Panc1 (cell line): ENCODE data around the gene MOB3A. TPM values are rescaled to one million over a fixed set of nuclear protein-coding genes. Genes with fewer than 3 reads are reported as not detected.

Source experiments
- ATAC-seq: fragments of 200-7000 bp; cut with Tn5 transposase; 2 replicates; pipeline ENCODE4 v1.9.1; 2020; ENCODE audit warnings: mild to moderate bottlenecking, moderate library complexity
- BruUV-seq: library from RNA; stranded (reverse); fragments of 400-500 nt; replicated peaks from 2 replicates; lab custom pipeline; 2021; lab: Mats Ljungman, UMichigan
- CTCF ChIA-PET: fragments of 300-600 bp; sonication (Branson Sonifier 250); formaldehyde crosslinking; loops from one replicate; lab custom pipeline; 2022; ENCODE audit warnings: antibody characterized with exemption; lab: Charles Lee
- POLR2A ChIA-PET: fragments of 300-600 bp; sonication (Branson Sonifier 250); formaldehyde crosslinking; loops from one replicate; lab custom pipeline; 2022; ENCODE audit warnings: antibody characterized with exemption; lab: Charles Lee
- DNase-seq: peaks from one replicate; pipeline ENCODE4 v3.0.0-alpha.2; 2010; ENCODE audit warnings: low read depth, low spot score
- H3K27ac ChIP-seq: 2 replicates; pipeline ENCODE4 v1.5.1; 2011; ENCODE audit warnings: mild to moderate bottlenecking, low read length, inconsistent platforms
- H3K27me3 ChIP-seq: fragments of 200-500 bp; sonication (Bioruptor generic); 2 replicates; pipeline ENCODE4 v1.6.0; 2014; ENCODE audit warnings: low read length, inconsistent platforms; ENCODE audit not compliant: control insufficient read depth, insufficient read depth
- H3K36me3 ChIP-seq: fragments of 200-500 bp; sonication (Bioruptor generic); 2 replicates; pipeline ENCODE4 v1.5.1; 2014; ENCODE audit warnings: inconsistent platforms, mild to moderate bottlenecking, low read length, moderate library complexity; ENCODE audit not compliant: control insufficient read depth, insufficient read depth
- H3K4me1 ChIP-seq: 2 replicates; pipeline ENCODE4 v1.5.1; 2011; ENCODE audit warnings: inconsistent platforms, mild to moderate bottlenecking, low read length, moderate library complexity; ENCODE audit not compliant: control insufficient read depth, insufficient read depth
- H3K4me3 ChIP-seq, 2 experiments: 2 replicates each; pipeline ENCODE4 v1.5.1; 2011 to 2012; ENCODE audit warnings: low read depth in 2 of 2, low read length in 2 of 2, mild to moderate bottlenecking in 2 of 2, inconsistent platforms in 1 of 2, moderate library complexity in 1 of 2
- H3K9me3 ChIP-seq: fragments of 200-500 bp; sonication (Bioruptor generic); 2 replicates; pipeline ENCODE4 v1.5.1; 2014; ENCODE audit warnings: low read depth, mild to moderate bottlenecking, inconsistent platforms, low read length, moderate library complexity; ENCODE audit not compliant: control insufficient read depth, insufficient read depth
- CTCF ChIP-seq: fragments of 450-650 bp; IDR thresholded peaks from 2 replicates; pipeline ENCODE4 v1.5.1; 2017; ENCODE audit warnings: mild to moderate bottlenecking
- POLR2AphosphoS5 ChIP-seq: IDR thresholded peaks from 2 replicates; pipeline ENCODE4 v1.6.1; 2012; ENCODE audit warnings: mild to moderate bottlenecking, low read depth, low read length, moderate library complexity
- REST ChIP-seq, 2 experiments: IDR thresholded peaks; 2 replicates each; pipeline ENCODE4 v1.6.1; 2011 to 2012; ENCODE audit warnings: low read depth in 2 of 2, control low read depth in 1 of 2, low read length in 1 of 2, mild to moderate bottlenecking in 1 of 2, moderate library complexity in 1 of 2; ENCODE audit not compliant: insufficient read depth in 1 of 2
- SIN3A ChIP-seq: IDR thresholded peaks from 2 replicates; pipeline ENCODE4 v1.6.1; 2012; ENCODE audit warnings: low read depth, mild to moderate bottlenecking, low read length, moderate library complexity, borderline replicate concordance; ENCODE audit not compliant: insufficient read depth
- TCF7L2 ChIP-seq: IDR thresholded peaks from 2 replicates; pipeline ENCODE4 v1.6.1; 2011; ENCODE audit warnings: mild to moderate bottlenecking, low read depth, low read length, inconsistent platforms
- in situ Hi-C: cut with HindIII; loops from 2 replicates; pipeline ENCODE4 v1.10.0; 2016; ENCODE audit warnings: low sequenced_read_pairs, low pct_unique_long_range_greater_than_20kb
- intact Hi-C: fragments of 100-400 bp; cut with micrococcal nuclease; formaldehyde crosslinking; loops from one replicate; pipeline ENCODE4 v1.10.0; 2022; ENCODE audit not compliant: unreplicated experiment
- total RNA-seq: library from RNA; stranded (reverse); gene quantifications from one replicate; pipeline ENCODE4 v1.2.1, GENCODE V29; 2021; ENCODE audit not compliant: unreplicated experiment

The MOB3A gene
- total RNA-seq, 1 experiment from 2014 or later = 36.3 TPM

- TF ChIP-seq REST (IDR thresholded peaks at IDR 0.05; ENCODE audit: insufficient read depth in 1 of 2, low read depth in 2 of 2, low read length in 1 of 2) (no peak), CTCF (no peak), TCF7L2 (no peak), POLR2AphosphoS5 (no peak)
- no peaks in the 10 kb centered on the region for H3K36me3 ChIP-seq
- intact Hi-C loops = no loop called here
- no peaks in the 10 kb centered on the region for H3K27me3 ChIP-seq
- DNase-seq (no peak), ATAC-seq (no peak)
- POLR2A ChIA-PET = interaction anchor here (0.7 kb wide), 1 partner anchor 76 kb away, joined by 4 read pairs; no protein-coding TSS in a partner anchor
- no peak overlapping the region for H3K4me3 ChIP-seq
- in situ Hi-C loops = no loop called here
- CTCF ChIA-PET = no interaction called here
- no TSS peak for BruUV-seq
- no peaks in the 10 kb centered on the region for H3K9me3 ChIP-seq
- no peaks in the 10 kb centered on the region; the same call in 1 of the 2 replicates for H3K4me1 ChIP-seq
- no peak overlapping the region for H3K27ac ChIP-seq
Observed at GRCh38 chr19:2084993-2085720, 11.0 kb downstream of the MOB3A start.

- ATAC-seq (no peak), DNase-seq (no peak)
- no peaks in the 10 kb centered on the region for H3K4me1 ChIP-seq
- H3K9me3 ChIP-seq = no peaks in the 10 kb centered on the region
- no peaks in the 10 kb centered on the region for H3K36me3 ChIP-seq
- intact Hi-C loops = no loop called here
- ChIA-PET CTCF (no interaction called here), POLR2A (interaction anchor here (0.6 kb wide), 1 partner anchor 77 kb away, joined by 10 read pairs; no protein-coding TSS in a partner anchor)
- no peak overlapping the region for H3K4me3 ChIP-seq
- in situ Hi-C loops = no loop called here
- no peaks in the 10 kb centered on the region for H3K27me3 ChIP-seq
- TF ChIP-seq POLR2AphosphoS5 (no peak), REST (IDR thresholded peaks at IDR 0.05; ENCODE audit: insufficient read depth in 1 of 2, low read depth in 2 of 2, low read length in 1 of 2) (no peak), SIN3A (no peak), TCF7L2 (no peak), CTCF (no peak)
- H3K27ac ChIP-seq = no peak overlapping the region
- BruUV-seq = TSS peak; percentile 44
Observed at GRCh38 chr19:2083174-2083854, 12.8 kb downstream of the MOB3A start.
